Caco-2 (cell line): Measurements from ENCODE around the gene PLXNB2. TPM values are rescaled to one million over a fixed set of nuclear protein-coding genes. Genes with fewer than 3 reads are reported as not detected.

ENCODE experiments used
- BruUV-seq: library from RNA; stranded (reverse); fragments of 400-500 nt; replicated peaks from 2 replicates; lab custom pipeline; 2021; lab: Mats Ljungman, UMichigan
- CTCF ChIA-PET: fragments of 300-600 bp; sonication (Branson Sonifier 250); formaldehyde crosslinking; loops from one replicate; lab custom pipeline; 2022; ENCODE audit warnings: antibody characterized with exemption; lab: Charles Lee
- POLR2A ChIA-PET: fragments of 300-600 bp; sonication (Branson Sonifier 250); formaldehyde crosslinking; loops from one replicate; lab custom pipeline; 2022; ENCODE audit warnings: antibody characterized with exemption; lab: Charles Lee
- DNase-seq, 2 experiments: peaks; one replicate each; pipeline versions ENCODE4 v3.0.0 to v3.0.0-alpha.2; 2020 to 2022
- H3K27me3 ChIP-seq: replicated peaks from 2 replicates; pipeline ENCODE4 v1.6.0; 2011; ENCODE audit warnings: low read length; ENCODE audit not compliant: control insufficient read depth, insufficient read depth
- H3K36me3 ChIP-seq: 2 replicates; pipeline ENCODE4 v1.5.1; 2011; ENCODE audit warnings: low read length; ENCODE audit not compliant: control insufficient read depth, insufficient read depth
- H3K4me1 ChIP-seq: fragments of 250-450 bp; sonication (Bioruptor Pico); 2 replicates; pipeline ENCODE4 v1.5.1; 2020; ENCODE audit warnings: mild to moderate bottlenecking
- H3K4me3 ChIP-seq: 2 replicates; pipeline ENCODE4 v1.5.1; 2011; ENCODE audit warnings: low read depth, mild to moderate bottlenecking, control low read depth, low read length
- H3K9me3 ChIP-seq: fragments of 250-450 bp; sonication (Bioruptor Pico); 2 replicates; pipeline ENCODE4 v1.5.1; 2020; ENCODE audit warnings: mild to moderate bottlenecking, moderate library complexity
- H3K27ac Mint-ChIP-seq: one replicate; pipeline ENCODE4 v1.8.0; 2022; ENCODE audit warnings: mixed read lengths; ENCODE audit not compliant: unreplicated experiment
- H3K27me3 Mint-ChIP-seq: one replicate; pipeline ENCODE4 v1.8.0; 2022; ENCODE audit warnings: mixed read lengths; ENCODE audit not compliant: insufficient read depth, unreplicated experiment
- H3K36me3 Mint-ChIP-seq: one replicate; pipeline ENCODE4 v1.8.0; 2022; ENCODE audit warnings: mild to moderate bottlenecking, mixed read lengths; ENCODE audit not compliant: insufficient read depth, unreplicated experiment
- H3K4me1 Mint-ChIP-seq: one replicate; pipeline ENCODE4 v1.8.0; 2022; ENCODE audit warnings: low read depth, mixed read lengths; ENCODE audit not compliant: unreplicated experiment
- H3K4me3 Mint-ChIP-seq: one replicate; pipeline ENCODE4 v1.8.0; 2022; ENCODE audit warnings: mild to moderate bottlenecking, moderate library complexity, mixed read lengths; ENCODE audit not compliant: unreplicated experiment
- H3K9me3 Mint-ChIP-seq: one replicate; pipeline ENCODE4 v1.8.0; 2022; ENCODE audit warnings: mixed read lengths; ENCODE audit not compliant: unreplicated experiment
- intact Hi-C: fragments of 100-400 bp; cut with micrococcal nuclease; formaldehyde crosslinking; loops from one replicate; pipeline ENCODE4 v1.10.0; 2022; ENCODE audit not compliant: unreplicated experiment
- total RNA-seq: library from RNA; stranded (reverse); gene quantifications from 2 replicates; pipeline ENCODE4 v1.2.3, GENCODE V29; 2022
- TF ChIP-seq, protein P1 (sequence below), 2 experiments: fragments of 200-600 bp in 1 of 2; IDR thresholded peaks; 1 replicate in 1 of 2; 2 replicates in 1 of 2; pipeline versions ENCODE4 v1.5.1 to v1.8.0; 2011 to 2022; ENCODE audit warnings: antibody characterized with exemption in 1 of 2, control low read depth in 1 of 2, inconsistent platforms in 1 of 2, low read depth in 1 of 2, low read length in 1 of 2, mild to moderate bottlenecking in 1 of 2, moderate library complexity in 1 of 2; ENCODE audit not compliant: insufficient read depth in 1 of 2, severe bottlenecking in 1 of 2, unreplicated experiment in 1 of 2

Gene PLXNB2
- total RNA-seq, 1 experiment from 2014 or later: 260 TPM

DNA sequence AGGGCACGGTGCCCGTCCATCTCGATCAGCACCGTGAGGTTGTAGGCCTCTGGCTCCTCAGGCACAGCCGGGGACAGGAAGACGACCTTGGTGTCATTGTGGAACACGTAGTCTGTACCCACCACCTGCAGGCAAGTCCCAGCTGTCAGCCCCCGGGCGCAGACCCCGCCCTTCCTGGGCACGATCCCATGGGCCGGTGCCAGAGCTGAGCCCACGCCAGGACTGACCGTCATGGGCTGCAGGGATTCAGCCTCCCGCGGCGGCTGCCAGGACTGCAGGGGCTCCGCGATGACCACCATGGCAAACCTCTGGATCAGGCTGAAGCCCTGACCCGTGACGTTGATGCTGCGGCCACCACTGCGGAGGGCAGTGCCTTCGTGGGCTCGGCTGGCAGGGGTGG, 25.5 kb downstream of the PLXNB2 start:
- Histone ChIP-seq H3K9me3 (no peaks in the 10 kb centered on the region), H3K4me3 (no peak overlapping the region), H3K4me1 (peaks cover 18% of the 10 kb centered on the region), H3K27me3 (no peaks in the 10 kb centered on the region), H3K36me3 (peaks cover 13% of the 10 kb centered on the region)
- TF ChIP-seq, protein P1, sequence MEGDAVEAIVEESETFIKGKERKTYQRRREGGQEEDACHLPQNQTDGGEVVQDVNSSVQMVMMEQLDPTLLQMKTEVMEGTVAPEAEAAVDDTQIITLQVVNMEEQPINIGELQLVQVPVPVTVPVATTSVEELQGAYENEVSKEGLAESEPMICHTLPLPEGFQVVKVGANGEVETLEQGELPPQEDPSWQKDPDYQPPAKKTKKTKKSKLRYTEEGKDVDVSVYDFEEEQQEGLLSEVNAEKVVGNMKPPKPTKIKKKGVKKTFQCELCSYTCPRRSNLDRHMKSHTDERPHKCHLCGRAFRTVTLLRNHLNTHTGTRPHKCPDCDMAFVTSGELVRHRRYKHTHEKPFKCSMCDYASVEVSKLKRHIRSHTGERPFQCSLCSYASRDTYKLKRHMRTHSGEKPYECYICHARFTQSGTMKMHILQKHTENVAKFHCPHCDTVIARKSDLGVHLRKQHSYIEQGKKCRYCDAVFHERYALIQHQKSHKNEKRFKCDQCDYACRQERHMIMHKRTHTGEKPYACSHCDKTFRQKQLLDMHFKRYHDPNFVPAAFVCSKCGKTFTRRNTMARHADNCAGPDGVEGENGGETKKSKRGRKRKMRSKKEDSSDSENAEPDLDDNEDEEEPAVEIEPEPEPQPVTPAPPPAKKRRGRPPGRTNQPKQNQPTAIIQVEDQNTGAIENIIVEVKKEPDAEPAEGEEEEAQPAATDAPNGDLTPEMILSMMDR (IDR thresholded peaks at IDR 0.05; ENCODE audit: insufficient read depth in 1 of 2, low read depth in 1 of 2, low read length in 1 of 2, severe bottlenecking in 1 of 2, unreplicated experiment in 1 of 2): no peak
- BruUV-seq: no TSS peak
- ChIA-PET POLR2A (interaction anchor here (0.6 kb wide), 2 partner anchors 12 to 30 kb away, joined by 3 to 4 read pairs; no protein-coding TSS in a partner anchor), CTCF (no interaction called here)
- DNase-seq: no peak
- H3K4me1 Mint-ChIP-seq: no peaks in the 10 kb centered on the region
- peak overlapping the region; percentile 55 for H3K4me3 Mint-ChIP-seq
- no peaks in the 10 kb centered on the region for H3K9me3 Mint-ChIP-seq
- H3K27me3 Mint-ChIP-seq: no peaks in the 10 kb centered on the region
- intact Hi-C loops: no loop called here
- peak overlapping the region; percentile 69 for H3K27ac Mint-ChIP-seq
- peaks cover 66% of the 10 kb centered on the region for H3K36me3 Mint-ChIP-seq

DNA sequence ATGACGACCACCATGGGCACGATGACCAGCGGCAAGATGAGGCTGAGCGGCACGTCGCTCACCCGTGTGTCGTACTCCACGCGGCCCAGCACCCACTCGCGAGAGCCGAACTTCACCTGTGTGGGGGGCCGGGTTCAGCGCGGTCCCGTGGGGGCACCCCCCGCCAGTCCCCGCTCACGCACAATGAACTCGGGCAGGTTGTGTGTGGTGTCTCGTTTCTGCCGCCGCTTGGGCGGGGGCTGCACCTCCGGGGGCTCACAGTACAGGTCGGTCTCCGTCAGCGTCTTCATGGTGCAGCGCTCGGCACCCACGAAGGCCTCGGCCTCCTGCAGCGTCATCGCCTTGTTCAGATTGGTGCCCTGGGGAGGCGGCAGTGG, 26.1 kb downstream of the PLXNB2 start:
- Mint-ChIP-seq H3K27ac (peak overlapping the region; percentile 69), H3K27me3 (no peaks in the 10 kb centered on the region), H3K36me3 (peaks cover 68% of the 10 kb centered on the region), H3K4me3 (no peak overlapping the region), H3K9me3 (no peaks in the 10 kb centered on the region), H3K4me1 (no peaks in the 10 kb centered on the region)
- H3K27me3 ChIP-seq: no peaks in the 10 kb centered on the region
- peaks cover 18% of the 10 kb centered on the region for H3K4me1 ChIP-seq
- POLR2A ChIA-PET: no interaction called here
- TF ChIP-seq, protein P1 (IDR thresholded peaks at IDR 0.05; ENCODE audit: insufficient read depth in 1 of 2, low read depth in 1 of 2, low read length in 1 of 2, severe bottlenecking in 1 of 2, unreplicated experiment in 1 of 2): no peak
- H3K36me3 ChIP-seq: peaks cover 13% of the 10 kb centered on the region
- DNase-seq: no peak
- no TSS peak for BruUV-seq
- CTCF ChIA-PET: no interaction called here
- intact Hi-C loops: no loop called here
- no peaks in the 10 kb centered on the region for H3K9me3 ChIP-seq
- H3K4me3 ChIP-seq: no peak overlapping the region

DNA sequence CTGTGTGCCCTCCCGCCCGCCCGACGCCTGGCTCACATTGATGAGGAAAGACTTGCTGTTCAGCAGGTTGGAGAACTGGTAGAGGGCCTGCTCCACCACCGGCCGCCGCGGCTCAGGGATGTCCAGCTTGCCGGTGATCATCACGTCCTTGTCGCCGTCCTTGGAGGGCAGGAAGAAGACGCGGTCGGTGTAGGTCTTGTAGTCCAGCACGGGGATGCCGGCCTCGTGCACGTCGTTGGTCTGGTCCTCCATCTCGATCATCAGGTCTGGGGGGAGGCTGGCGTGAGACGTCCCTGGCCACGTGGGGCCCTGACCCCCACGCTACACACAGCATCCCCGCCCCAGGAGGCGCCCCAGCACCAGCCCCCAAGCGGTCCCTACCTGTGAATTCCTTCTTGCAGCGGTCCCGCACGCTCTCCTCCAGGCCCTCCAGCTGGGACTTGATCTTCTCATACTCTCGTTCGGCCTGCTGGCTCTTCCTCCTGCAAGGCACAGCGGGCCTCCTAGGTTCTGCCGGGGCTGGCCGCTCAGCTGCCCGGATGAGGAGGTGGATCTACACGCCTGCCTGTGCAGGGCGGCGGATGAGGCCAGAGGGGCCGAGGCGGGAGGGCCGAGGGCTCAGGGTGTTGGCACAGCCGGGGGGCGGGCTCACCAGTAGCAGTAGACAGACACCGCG, 26.6 kb downstream of the PLXNB2 start:
- Histone ChIP-seq H3K4me1 (peaks cover 18% of the 10 kb centered on the region), H3K27me3 (no peaks in the 10 kb centered on the region), H3K9me3 (no peaks in the 10 kb centered on the region), H3K36me3 (peaks cover 14% of the 10 kb centered on the region), H3K4me3 (no peak overlapping the region)
- TSS peak; percentile 39 for BruUV-seq
- Mint-ChIP-seq H3K27me3 (no peaks in the 10 kb centered on the region), H3K4me3 (no peak overlapping the region), H3K4me1 (no peaks in the 10 kb centered on the region), H3K36me3 (peaks cover 68% of the 10 kb centered on the region), H3K27ac (no peak overlapping the region), H3K9me3 (no peaks in the 10 kb centered on the region)
- ChIA-PET POLR2A (no interaction called here), CTCF (no interaction called here)
- TF ChIP-seq, protein P1 (IDR thresholded peaks at IDR 0.05; ENCODE audit: insufficient read depth in 1 of 2, low read depth in 1 of 2, low read length in 1 of 2, severe bottlenecking in 1 of 2, unreplicated experiment in 1 of 2): no peak
- DNase-seq: no peak
- intact Hi-C loops: no loop called here
